ENCODE measurements around the gene BICC1.

- TF ChIP-seq TAF1 (IDR thresholded peaks at IDR 0.05; ENCODE audit: borderline replicate concordance, insufficient read depth, low read length), result no peak
- TF ChIP-seq POLR2AphosphoS5 (IDR thresholded peaks at IDR 0.05; ENCODE audit: low read depth, low read length), result no peak
- no peak for TF ChIP-seq REST (IDR thresholded peaks at IDR 0.05; ENCODE audit: insufficient read depth in 1 of 2, low read depth in 2 of 2, low read length in 2 of 2)
Measured at GRCh38 chr10:58704671-58705141, 192.0 kb downstream of the BICC1 start.
